Karpas-422 (cell line): ENCODE measurements around the gene CSRP1. TPM values are rescaled to one million over a fixed set of nuclear protein-coding genes. Genes with fewer than 3 reads are reported as not detected.
"Not testable (repeated sequence)": the region's sequence is repeated elsewhere in the genome, so short reads cannot be mapped to it uniquely, and the experiment has no call there.

Source experiments
- DNase-seq: peaks from one replicate; pipeline ENCODE4 v3.0.0-alpha.2; 2015
- H2AFZ ChIP-seq: fragments of 200-600 bp; sonication (generic); 2 replicates; pipeline ENCODE4 v1.6.1; 2014; ENCODE audit warnings: antibody characterized with exemption, low read length, mixed read lengths
- H3K27ac ChIP-seq: fragments of 200-600 bp; sonication (generic); 2 replicates; pipeline ENCODE4 v1.5.1; 2014; ENCODE audit warnings: mild to moderate bottlenecking, low read length, moderate library complexity
- H3K27me3 ChIP-seq: fragments of 200-600 bp; sonication (generic); 2 replicates; pipeline ENCODE4 v1.6.1; 2014; ENCODE audit warnings: low read length, mixed read lengths
- H3K36me3 ChIP-seq: fragments of 200-600 bp; sonication (generic); 2 replicates; pipeline ENCODE4 v1.6.1; 2014; ENCODE audit warnings: low read length, mixed read lengths; ENCODE audit not compliant: insufficient read depth
- H3K4me1 ChIP-seq: fragments of 200-600 bp; sonication (generic); 2 replicates; pipeline ENCODE4 v1.6.1; 2014; ENCODE audit warnings: mild to moderate bottlenecking, low read length, mixed read lengths
- H3K4me2 ChIP-seq: fragments of 200-600 bp; sonication (generic); 2 replicates; pipeline ENCODE4 v1.6.1; 2014; ENCODE audit warnings: low read length, low read depth, mild to moderate bottlenecking; ENCODE audit not compliant: poor library complexity, severe bottlenecking
- H3K4me3 ChIP-seq: fragments of 200-600 bp; sonication (generic); 2 replicates; pipeline ENCODE4 v1.5.1; 2014; ENCODE audit warnings: mild to moderate bottlenecking, antibody characterized with exemption, low read length, mixed read lengths
- H3K79me2 ChIP-seq: fragments of 200-600 bp; sonication (generic); 2 replicates; pipeline ENCODE4 v1.6.1; 2014; ENCODE audit warnings: mild to moderate bottlenecking, low read length, mixed read lengths
- H3K9ac ChIP-seq: fragments of 200-600 bp; sonication (generic); 2 replicates; pipeline ENCODE4 v1.6.0; 2014; ENCODE audit warnings: low read length
- H3K9me2 ChIP-seq: fragments of 200-600 bp; sonication (generic), shearing (Covaris generic); replicated peaks from 2 replicates; pipeline ENCODE4 v1.6.0; 2014; ENCODE audit warnings: mild to moderate bottlenecking, low read length, moderate library complexity; ENCODE audit not compliant: insufficient read depth
- H3K9me3 ChIP-seq: fragments of 300-700, 200-600 bp; sonication (generic); 2 replicates; pipeline ENCODE4 v1.6.1; 2014; ENCODE audit warnings: low read length, mixed read lengths
- H4K20me1 ChIP-seq: fragments of 200-600 bp; sonication (generic); 2 replicates; pipeline ENCODE4 v1.6.1; 2014; ENCODE audit warnings: mild to moderate bottlenecking, antibody characterized with exemption, low read length, low read depth; ENCODE audit not compliant: insufficient read depth
- total RNA-seq: library from RNA; depleted of rRNA; stranded (reverse); fragments of >200 nt; shearing (Covaris generic); gene quantifications from 2 replicates; pipeline ENCODE4 v1.2.3, GENCODE V29; 2014; ENCODE audit warnings: low replicate concordance

CSRP1 gene
- total RNA-seq, 1 experiment from 2014 or later, result 39.8 TPM

DNA sequence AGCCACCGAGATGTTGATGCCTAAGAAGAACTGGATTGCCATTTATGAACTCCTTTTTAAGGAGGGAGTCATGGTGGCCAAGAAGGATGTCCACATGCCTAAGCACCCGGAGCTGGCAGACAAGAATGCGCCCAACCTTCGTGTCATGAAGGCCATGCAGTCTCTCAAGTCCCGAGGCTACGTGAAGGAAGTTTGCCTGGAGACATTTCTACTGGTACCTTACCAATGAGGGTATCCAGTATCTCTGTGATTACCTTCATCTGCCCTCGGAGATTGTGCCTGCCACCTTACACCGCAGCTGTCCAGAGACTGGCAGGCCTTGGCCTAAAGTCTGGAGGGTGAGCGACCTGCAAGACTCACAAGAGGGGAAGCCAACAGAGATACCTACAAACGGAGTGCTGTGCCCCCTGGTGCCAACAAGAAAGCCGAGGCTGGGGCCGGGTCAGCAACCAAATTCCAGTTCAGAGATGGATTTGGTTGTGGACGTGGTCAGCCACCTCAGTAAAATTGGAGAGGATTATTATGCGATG, 13.2 kb upstream of the CSRP1 start:
- not testable (repeated sequence) for DNase-seq, H3K36me3 ChIP-seq, H4K20me1 ChIP-seq, H3K27ac ChIP-seq, H3K9me2 ChIP-seq, H3K79me2 ChIP-seq, H3K9ac ChIP-seq, H3K4me2 ChIP-seq, H3K27me3 ChIP-seq, H3K4me3 ChIP-seq, H2AFZ ChIP-seq, H3K4me1 ChIP-seq, H3K9me3 ChIP-seq

DNA sequence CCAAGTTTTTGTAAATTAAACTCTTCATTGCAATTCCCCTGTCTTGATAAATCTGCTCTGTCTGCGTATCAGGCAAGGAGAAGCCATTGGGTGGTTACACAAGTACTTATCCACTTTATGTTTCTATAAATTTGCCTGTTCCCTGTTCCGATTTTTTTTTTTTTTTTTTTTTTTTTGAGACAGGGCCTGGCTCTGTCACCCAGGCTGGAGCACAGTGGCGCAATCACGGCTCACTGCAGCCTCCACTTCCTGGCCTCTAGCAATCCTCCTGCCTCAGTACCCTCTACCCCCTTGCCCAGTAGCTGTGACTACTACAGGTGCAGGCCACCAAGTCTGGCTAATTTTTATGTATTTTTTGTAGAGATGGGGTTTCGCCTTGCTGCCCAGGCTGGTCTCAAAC, 11.1 kb upstream of the CSRP1 start:
- H3K4me3 ChIP-seq, result no peak overlapping the region
- no peak overlapping the region for H3K27ac ChIP-seq
- no peaks in the 10 kb centered on the region for H3K79me2 ChIP-seq
- no peaks in the 10 kb centered on the region for H3K27me3 ChIP-seq
- H3K4me1 ChIP-seq, result no peaks in the 10 kb centered on the region
- H2AFZ ChIP-seq, result no peak overlapping the region
- H4K20me1 ChIP-seq, result no peaks in the 10 kb centered on the region
- no peaks in the 10 kb centered on the region for H3K9me2 ChIP-seq
- no peak for DNase-seq
- H3K9ac ChIP-seq, result no peak overlapping the region
- H3K4me2 ChIP-seq, result no peak overlapping the region
- no peaks in the 10 kb centered on the region for H3K36me3 ChIP-seq
- H3K9me3 ChIP-seq, result no peaks in the 10 kb centered on the region

DNA sequence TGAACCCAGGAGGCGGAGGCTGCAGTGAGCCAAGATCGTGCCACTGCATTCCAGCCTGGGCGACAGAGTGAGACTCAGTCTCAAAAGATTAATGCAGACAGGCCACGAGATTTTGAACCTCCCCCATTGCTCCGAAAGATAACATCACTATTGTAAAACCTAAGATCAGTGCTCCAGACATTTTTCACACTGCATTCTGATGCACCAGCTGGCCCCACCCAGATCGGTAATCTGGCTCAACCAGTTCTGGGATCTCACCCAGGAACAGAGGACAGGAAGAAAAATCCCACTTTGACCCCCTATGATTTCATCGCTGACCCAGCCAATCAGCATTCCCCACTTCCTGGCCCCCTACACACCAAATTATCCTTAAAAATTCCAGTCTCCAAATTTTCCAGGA, 10.7 kb upstream of the CSRP1 start:
- H2AFZ ChIP-seq, result no peak overlapping the region
- H3K4me1 ChIP-seq, result peaks cover 3% of the 10 kb centered on the region

DNA sequence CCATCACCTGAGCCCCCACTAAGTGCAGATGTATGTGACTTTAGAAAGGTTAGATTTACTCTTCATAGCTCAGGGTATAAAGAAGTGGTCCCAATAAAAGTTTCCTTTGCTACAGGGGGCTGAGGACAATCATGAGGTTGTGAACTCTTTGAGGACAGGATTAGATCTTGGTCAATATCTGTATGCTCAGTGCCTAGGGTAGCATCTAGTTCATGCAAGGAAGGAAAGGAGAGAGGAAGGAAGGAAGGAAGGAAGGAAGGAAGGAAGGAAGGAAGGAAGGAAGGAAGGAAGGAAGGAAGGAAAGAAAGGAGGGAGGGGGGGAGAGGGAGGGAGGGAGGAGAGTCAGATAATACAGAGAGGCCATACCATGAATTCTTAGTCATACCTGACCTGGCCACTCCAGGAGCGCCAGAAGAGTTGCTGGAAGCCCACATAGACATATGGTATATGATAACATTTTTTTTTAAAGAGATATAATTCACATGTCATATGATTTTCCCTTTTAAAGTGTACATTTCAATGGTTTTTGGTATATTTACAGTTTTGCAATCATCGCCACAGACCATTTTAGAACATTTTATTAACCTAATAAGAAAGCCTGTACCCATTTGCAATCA, 9.7 kb upstream of the CSRP1 start:
- H3K79me2 ChIP-seq, result no peaks in the 10 kb centered on the region
- no peak overlapping the region for H3K27ac ChIP-seq
- no peak overlapping the region for H3K9ac ChIP-seq
- H3K36me3 ChIP-seq, result no peaks in the 10 kb centered on the region
- peaks cover 13% of the 10 kb centered on the region for H3K4me1 ChIP-seq
- no peak overlapping the region for H2AFZ ChIP-seq
- H4K20me1 ChIP-seq, result no peaks in the 10 kb centered on the region
- no peak for DNase-seq
- H3K4me3 ChIP-seq, result no peak overlapping the region
- H3K27me3 ChIP-seq, result no peaks in the 10 kb centered on the region
- H3K9me3 ChIP-seq, result no peaks in the 10 kb centered on the region
- no peaks in the 10 kb centered on the region for H3K9me2 ChIP-seq
- H3K4me2 ChIP-seq, result no peak overlapping the region

More for the DNA sequence above, 10.7 kb upstream of the CSRP1 start:
- Histone ChIP-seq H3K27ac (no peak overlapping the region), H3K4me3 (no peak overlapping the region), H3K27me3 (no peaks in the 10 kb centered on the region), H3K4me2 (no peak overlapping the region), H3K9me3 (no peaks in the 10 kb centered on the region), H3K79me2 (no peaks in the 10 kb centered on the region), H4K20me1 (no peaks in the 10 kb centered on the region), H3K9me2 (no peaks in the 10 kb centered on the region), H3K36me3 (no peaks in the 10 kb centered on the region), H3K9ac (no peak overlapping the region)
- no peak for DNase-seq

DNA sequence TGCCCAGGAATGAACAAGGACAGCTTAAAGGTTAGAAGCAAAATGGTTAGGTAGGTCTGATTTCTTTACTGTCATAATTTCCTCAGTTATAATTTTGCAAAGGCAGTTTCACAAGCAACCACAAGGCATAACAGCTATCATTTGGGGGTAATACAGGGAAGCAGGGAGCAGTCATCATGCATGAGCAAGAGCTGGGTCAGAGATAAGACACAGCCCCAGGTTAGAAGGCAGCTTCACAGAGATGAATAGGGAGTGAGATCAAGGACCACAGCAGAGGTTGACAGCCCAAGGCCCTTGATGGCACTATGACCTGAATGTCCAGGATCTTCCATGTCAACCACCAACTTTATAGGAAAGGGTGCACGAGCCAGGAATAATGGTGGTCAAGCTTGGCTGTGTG, 9.0 kb upstream of the CSRP1 start:
- H3K4me3 ChIP-seq, result no peak overlapping the region
- no peaks in the 10 kb centered on the region for H3K79me2 ChIP-seq
- no peaks in the 10 kb centered on the region for H3K9me2 ChIP-seq
- H3K9ac ChIP-seq, result no peak overlapping the region
- no peaks in the 10 kb centered on the region for H3K36me3 ChIP-seq
- no peaks in the 10 kb centered on the region for H3K9me3 ChIP-seq
- H3K27me3 ChIP-seq, result no peaks in the 10 kb centered on the region
- DNase-seq, result no peak
- H3K27ac ChIP-seq, result no peak overlapping the region
- H4K20me1 ChIP-seq, result no peaks in the 10 kb centered on the region
- H3K4me2 ChIP-seq, result no peak overlapping the region
- H3K4me1 ChIP-seq, result peaks cover 20% of the 10 kb centered on the region
- no peak overlapping the region for H2AFZ ChIP-seq

DNA sequence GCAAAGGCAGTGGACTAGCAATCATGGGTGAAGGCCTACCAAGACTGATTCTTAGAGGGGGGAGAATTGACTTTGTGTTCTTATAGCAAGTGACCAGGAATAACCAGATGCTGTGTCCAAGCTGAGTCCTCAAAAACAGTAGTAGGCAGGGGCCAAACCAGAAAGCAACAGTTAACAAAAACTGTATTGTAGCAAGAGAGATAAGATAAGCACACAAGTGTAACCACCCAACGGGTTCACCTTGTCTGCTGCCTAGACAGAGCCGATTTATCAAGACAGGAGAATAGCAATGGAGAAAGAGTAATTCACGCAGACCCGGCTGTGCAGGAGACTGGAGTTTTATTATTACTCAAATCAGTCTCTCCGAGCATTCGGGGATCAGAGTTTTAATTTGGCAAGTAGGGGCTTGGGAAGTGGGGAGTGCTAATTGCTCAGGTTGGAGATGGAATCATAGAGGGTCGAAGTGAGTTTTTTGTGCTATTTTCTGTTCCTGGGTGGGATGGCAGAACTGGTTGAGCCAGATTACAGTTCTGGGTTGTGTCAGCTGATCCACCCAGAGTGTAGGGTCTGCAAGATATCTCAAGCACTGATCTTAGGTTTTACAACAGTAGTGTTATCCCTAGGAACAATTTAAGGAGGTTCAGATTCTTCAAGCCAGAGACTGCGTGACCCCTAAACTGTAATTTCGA, 8.3 kb upstream of the CSRP1 start:
- Histone ChIP-seq H3K79me2 (no peaks in the 10 kb centered on the region), H3K27me3 (no peaks in the 10 kb centered on the region), H3K9me2 (no peaks in the 10 kb centered on the region), H3K9me3 (no peaks in the 10 kb centered on the region), H3K4me1 (peaks cover 27% of the 10 kb centered on the region), H2AFZ (no peak overlapping the region), H4K20me1 (no peaks in the 10 kb centered on the region), H3K4me2 (no peak overlapping the region), H3K4me3 (no peak overlapping the region), H3K27ac (no peak overlapping the region), H3K36me3 (no peaks in the 10 kb centered on the region), H3K9ac (no peak overlapping the region)
- no peak for DNase-seq

DNA sequence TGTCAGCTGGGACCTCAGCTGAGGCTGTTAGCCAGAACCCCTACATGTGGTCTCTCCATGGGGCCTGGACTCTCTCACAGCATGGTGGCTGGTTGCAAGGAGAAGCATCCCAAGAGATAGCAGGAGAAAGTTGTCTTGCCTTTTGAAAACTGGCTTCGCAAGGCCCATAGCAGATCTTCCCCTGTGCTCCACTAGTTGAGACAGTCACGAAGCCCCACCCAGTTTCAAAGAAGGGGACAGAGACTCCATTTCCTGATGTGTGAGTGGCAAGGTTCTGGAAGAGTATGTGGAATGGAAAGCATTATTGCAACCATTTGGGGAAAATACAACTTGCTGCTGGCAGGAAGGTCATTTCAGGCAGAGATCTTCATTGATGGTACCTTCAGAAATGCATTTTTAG, 7.5 kb upstream of the CSRP1 start:
- Histone ChIP-seq H3K27ac (no peak overlapping the region), H3K4me3 (no peak overlapping the region), H3K9me3 (no peaks in the 10 kb centered on the region), H2AFZ (no peak overlapping the region), H4K20me1 (no peaks in the 10 kb centered on the region), H3K9ac (no peak overlapping the region), H3K9me2 (no peaks in the 10 kb centered on the region), H3K36me3 (no peaks in the 10 kb centered on the region), H3K4me1 (peaks cover 35% of the 10 kb centered on the region), H3K4me2 (no peak overlapping the region), H3K79me2 (no peaks in the 10 kb centered on the region), H3K27me3 (no peaks in the 10 kb centered on the region)
- DNase-seq, result no peak

DNA sequence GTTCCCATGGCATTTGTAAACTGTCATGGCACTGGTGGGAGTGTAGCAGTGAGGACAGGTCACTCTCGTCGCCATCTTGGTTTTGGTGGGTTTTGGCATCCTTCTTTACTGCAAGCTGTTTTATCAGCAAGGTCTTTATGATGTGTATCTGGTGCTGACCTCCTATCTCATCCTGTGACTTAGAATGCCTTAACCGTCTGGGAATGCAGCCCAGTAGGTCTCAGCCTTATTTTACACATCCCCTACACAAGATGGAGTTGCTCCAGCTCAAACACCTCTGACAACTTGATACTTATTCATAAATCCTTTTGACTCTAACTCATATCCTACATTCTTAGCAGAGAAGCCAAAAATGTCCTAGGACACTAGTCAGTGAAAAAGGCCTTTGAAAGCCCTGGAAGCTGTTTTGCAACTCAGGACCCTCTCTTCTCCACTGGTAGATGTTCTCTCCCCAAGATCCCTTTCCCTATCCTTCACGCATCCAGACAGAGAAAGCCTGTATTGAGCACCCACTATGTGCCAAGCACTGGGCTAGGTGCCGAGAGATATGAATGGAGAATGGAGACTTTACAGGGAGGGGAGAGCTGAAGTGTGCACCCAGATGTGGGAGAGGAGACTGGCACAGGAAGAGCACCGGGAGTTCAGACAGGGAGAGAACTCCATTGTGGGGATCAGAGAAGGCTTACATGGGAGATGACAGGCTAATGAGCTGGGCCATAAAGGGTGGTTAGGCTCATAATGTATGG, 6.7 kb upstream of the CSRP1 start:
- H3K79me2 ChIP-seq, result no peaks in the 10 kb centered on the region
- no peak overlapping the region for H3K9ac ChIP-seq
- no peaks in the 10 kb centered on the region for H3K27me3 ChIP-seq
- no peak overlapping the region for H3K27ac ChIP-seq
- H3K4me1 ChIP-seq, result peaks cover 39% of the 10 kb centered on the region
- no peak for DNase-seq
- H3K9me3 ChIP-seq, result no peaks in the 10 kb centered on the region
- H3K36me3 ChIP-seq, result no peaks in the 10 kb centered on the region
- H3K4me3 ChIP-seq, result no peak overlapping the region
- H3K9me2 ChIP-seq, result no peaks in the 10 kb centered on the region
- H2AFZ ChIP-seq, result no peak overlapping the region
- no peak overlapping the region for H3K4me2 ChIP-seq
- H4K20me1 ChIP-seq, result no peaks in the 10 kb centered on the region
